ENCODE results near the gene PTGR3.

- TF ChIP-seq YY1 (IDR thresholded peaks at IDR 0.05; ENCODE audit: low read depth) (no peak), MAX (IDR thresholded peaks at IDR 0.05) (no peak), CEBPB (IDR thresholded peaks at IDR 0.05) (no peak), EP300 (IDR thresholded peaks at IDR 0.05; ENCODE audit: borderline replicate concordance) (no peak), USF1 (IDR thresholded peaks at IDR 0.05) (no peak), TAF1 (IDR thresholded peaks at IDR 0.05; ENCODE audit: low read depth) (no peak), RAD21 (IDR thresholded peaks at IDR 0.05; ENCODE audit: low read depth) (no peak), TCF12 (IDR thresholded peaks at IDR 0.05; ENCODE audit: low read depth) (no peak), ZBTB7A (IDR thresholded peaks at IDR 0.05; ENCODE audit: low read depth) (no peak), TEAD4 (IDR thresholded peaks at IDR 0.05) (no peak), NFIC (IDR thresholded peaks at IDR 0.05) (no peak)
- TF ChIP-seq, protein P1, sequence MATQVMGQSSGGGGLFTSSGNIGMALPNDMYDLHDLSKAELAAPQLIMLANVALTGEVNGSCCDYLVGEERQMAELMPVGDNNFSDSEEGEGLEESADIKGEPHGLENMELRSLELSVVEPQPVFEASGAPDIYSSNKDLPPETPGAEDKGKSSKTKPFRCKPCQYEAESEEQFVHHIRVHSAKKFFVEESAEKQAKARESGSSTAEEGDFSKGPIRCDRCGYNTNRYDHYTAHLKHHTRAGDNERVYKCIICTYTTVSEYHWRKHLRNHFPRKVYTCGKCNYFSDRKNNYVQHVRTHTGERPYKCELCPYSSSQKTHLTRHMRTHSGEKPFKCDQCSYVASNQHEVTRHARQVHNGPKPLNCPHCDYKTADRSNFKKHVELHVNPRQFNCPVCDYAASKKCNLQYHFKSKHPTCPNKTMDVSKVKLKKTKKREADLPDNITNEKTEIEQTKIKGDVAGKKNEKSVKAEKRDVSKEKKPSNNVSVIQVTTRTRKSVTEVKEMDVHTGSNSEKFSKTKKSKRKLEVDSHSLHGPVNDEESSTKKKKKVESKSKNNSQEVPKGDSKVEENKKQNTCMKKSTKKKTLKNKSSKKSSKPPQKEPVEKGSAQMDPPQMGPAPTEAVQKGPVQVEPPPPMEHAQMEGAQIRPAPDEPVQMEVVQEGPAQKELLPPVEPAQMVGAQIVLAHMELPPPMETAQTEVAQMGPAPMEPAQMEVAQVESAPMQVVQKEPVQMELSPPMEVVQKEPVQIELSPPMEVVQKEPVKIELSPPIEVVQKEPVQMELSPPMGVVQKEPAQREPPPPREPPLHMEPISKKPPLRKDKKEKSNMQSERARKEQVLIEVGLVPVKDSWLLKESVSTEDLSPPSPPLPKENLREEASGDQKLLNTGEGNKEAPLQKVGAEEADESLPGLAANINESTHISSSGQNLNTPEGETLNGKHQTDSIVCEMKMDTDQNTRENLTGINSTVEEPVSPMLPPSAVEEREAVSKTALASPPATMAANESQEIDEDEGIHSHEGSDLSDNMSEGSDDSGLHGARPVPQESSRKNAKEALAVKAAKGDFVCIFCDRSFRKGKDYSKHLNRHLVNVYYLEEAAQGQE (IDR thresholded peaks at IDR 0.05; ENCODE audit: low read depth): no peak
Measured at GRCh38 chr18:75228967-75229366, 20.0 kb upstream of the PTGR3 start.
